Stimulated activated CD4-positive, alpha-beta T cell treated with anti-CD3 and anti-CD28 coated beads, Interleukin-1b, Interleukin-23, amount 100 ng/mL, for 1 hour (primary cell): Measurements from ENCODE around the gene ITPKC.
A peak's percentile ranks its signal among the peaks of the same experiment; 100 is the strongest.

Experiments used
- DNase-seq, 2 donors: peaks; one replicate each; pipeline ENCODE4 v3.0.0-alpha.2; 2020; ENCODE audit warnings: low read depth in 2 of 2

ITPKC gene

DNA sequence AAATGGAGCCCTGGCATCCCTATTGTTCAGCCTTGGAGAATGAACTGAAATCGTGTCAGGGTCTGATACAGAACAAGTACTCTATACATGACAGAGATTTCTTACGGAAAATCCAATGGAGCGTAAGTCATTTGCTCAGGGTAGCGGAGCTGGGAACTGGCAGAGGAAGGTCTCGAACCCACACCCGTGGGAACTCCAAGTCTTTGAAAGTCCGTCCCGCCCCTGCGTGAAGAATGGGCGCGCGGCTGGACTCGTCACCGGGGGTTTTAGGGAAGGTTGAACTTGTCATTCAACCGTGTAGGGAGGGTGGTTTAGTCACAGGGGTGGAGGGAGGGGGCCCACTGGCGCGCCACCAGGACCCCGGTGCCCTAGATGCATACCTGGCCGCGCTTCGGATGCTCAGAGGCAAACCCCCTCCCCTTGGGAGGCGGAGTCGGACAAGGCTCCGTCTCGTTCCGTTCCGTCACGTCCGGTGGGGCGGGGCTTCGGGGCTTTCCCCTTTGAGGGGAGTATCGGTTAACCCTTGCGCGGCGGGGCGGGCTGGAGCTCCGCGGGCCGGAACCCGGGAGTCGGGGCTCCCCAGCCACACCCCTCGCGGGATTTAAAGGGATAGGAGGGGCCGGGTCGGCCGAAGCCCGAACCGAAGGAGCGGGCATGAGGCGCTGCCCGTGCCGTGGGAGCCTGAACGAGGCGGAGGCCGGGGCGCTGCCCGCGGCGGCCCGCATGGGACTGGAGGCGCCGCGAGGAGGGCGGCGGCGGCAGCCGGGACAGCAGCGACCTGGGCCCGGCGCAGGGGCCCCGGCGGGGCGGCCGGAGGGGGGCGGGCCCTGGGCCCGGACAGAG, at the start of gene ITPKC, which contains the start of gene COQ8B:
Gene ITPKC, plus strand, starts transcription at position 631 of the 843 bp plus-strand sequence. Its CDS starts 24 bp downstream, at position 655.
Gene COQ8B, minus strand, starts transcription at position 405 of the 843 bp plus-strand sequence. CDS start 2,254 bp downstream, outside the sequence.
- peak; percentile 98 to 100 for DNase-seq

DNA sequence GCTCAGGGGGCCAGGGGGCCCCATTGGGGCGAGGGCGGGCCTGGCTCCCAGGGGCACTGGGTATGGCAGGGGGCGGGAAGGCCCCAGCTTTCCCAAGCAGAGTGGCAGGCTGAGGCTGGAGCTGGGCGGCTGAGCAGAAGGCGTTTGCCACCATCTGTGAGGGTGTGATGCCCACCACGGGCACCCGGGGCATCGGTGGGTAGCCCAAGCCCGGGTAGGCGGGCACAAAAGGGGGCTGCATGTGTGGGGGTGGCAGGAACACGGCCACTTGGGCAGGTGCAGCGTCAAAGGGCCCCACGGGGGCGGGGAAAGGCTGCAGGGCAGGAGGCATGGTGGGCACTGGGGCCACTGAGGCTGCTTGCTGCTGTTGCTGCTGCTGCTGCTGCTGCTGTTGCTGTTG, 49.3 kb upstream of the ITPKC start:
- no peak for DNase-seq

DNA sequence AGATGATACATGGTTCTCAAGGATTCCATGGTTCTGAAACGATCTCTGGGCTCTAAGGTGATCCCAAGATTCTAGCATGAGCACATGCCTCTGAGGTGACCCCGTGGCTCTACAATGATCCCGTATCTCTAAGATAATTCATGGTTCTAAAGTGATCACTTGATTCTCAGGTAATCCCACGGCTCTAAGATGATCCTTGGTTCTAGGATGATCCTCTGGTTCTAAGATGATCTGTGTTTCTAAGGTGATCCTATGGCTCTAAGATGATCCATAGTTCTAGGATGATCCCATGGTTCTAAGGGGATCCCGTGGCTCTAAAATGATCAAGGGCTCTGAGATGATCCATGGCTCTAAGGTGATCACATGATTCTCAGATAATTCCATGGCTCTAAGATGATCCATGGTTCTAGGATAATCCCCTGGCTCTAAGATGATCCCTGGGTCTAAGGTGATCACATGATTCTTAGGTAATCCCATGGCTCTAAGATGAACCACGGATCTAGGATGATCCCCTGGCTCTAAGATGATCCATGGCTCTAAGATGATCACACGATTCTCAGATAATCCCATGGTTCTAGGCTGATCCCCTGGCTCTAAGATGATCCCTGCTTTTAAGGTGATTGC, 47.8 kb upstream of the ITPKC start:
- no peak for DNase-seq

DNA sequence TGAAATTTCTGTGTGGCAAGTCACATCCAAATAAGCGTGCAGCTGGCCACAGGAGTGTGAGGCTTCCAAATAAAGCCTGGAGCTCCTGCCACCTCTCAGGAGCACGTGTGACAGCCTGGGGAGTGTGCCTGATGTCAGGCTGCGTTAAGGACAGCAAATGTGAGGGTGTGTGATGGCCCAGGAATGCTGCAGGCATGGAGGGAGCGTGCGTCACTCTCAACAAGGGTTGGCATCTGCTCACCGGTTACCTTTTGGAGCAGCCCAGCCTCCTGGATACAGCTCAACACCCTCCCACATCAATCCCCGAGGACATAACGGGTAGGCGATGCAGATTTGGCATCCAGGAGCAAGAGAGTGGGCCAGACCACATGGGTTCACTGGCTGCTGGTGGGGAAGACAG, 45.5 kb upstream of the ITPKC start:
- no peak for DNase-seq

DNA sequence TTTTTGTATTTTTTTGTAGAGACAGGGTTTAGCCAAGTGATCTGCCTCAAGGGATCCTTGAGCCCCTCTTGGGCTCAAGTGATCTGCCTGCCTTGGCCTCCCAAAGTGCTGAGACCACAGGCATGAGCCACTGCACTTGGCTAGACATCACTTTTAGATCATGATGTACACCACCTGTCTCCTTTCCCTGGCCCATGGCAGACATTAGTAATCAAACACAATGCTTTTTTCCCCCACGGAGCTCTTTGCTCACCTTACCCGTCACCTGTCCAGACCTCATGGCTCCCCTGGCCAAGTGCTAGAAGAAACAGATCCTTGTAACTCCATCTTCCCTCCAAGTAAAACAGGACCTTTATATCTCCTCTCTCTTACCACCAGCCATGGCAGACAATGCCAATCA, 44.9 kb upstream of the ITPKC start:
- no peak for DNase-seq

DNA sequence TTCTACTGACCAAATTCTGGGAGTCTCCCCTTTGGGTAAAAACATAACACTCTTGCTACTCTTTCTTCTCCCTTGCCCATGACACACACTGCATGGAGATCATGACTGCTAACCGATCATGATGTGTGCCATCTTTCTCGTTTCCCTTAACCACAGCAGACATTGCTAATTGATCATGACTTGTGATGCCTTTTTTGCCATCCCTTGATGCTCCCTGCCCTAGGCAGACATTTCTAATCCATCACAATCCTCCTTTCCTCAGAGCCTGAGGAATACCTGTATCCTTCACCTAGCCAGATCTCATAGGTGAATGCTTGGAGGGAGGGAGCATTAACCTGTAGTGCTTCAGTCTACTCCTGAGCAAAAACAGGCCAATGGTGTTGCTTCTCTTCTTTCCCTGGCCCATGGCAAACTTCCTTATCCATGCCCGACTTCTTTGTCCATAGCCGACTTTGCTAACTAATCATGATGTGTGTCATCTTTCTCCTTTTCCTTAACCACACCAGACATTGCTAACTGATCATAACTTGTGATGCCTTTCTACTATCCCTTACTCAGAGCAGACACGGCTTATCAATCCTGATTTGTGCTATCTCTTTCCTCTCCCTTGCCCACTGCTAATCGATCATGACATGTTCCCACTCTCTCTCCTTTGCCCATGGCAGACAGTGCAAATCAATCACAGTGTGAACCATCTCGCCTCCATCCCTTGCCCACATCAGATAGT, 44.2 kb upstream of the ITPKC start:
- no peak for DNase-seq

DNA sequence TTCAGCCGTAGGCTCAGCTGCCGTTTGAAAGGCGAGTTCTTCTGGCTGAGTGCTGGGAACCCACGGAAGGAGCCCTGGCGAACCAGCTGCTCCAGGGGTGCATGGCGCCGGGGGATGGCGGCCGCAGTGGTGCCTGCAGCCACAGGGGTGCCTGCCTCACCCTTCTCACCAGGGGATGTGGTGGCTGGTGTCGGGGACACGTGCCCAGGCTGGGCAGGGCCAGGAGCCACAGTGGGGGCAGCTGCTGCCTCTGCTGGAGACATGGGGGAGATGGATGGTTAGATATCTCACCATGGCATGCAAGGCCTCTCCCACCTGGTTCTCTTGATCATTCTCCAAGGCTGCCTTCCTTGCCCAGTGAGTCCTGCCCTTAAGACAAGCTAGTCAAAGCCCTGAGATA, 43.5 kb upstream of the ITPKC start:
- no peak for DNase-seq

DNA sequence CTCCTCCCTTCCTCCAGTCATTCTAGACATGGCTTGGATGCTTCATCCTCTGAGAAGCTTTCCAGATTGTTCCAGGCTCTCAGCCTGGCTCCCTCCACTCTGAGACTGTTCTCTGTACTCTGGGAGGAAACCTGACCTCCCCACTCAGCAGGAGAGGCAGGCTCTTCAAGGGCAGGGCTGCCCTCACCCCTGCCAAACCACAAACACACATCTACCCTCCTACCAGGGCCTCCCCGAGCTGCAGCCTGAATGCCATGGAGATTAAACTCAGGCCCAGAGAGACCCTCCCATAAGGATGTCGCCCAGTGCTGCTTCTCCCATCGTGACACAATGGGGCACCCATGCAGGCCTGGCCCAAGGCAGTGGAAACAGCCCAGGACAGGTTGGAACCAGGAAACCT, 42.6 kb upstream of the ITPKC start:
- no peak for DNase-seq

DNA sequence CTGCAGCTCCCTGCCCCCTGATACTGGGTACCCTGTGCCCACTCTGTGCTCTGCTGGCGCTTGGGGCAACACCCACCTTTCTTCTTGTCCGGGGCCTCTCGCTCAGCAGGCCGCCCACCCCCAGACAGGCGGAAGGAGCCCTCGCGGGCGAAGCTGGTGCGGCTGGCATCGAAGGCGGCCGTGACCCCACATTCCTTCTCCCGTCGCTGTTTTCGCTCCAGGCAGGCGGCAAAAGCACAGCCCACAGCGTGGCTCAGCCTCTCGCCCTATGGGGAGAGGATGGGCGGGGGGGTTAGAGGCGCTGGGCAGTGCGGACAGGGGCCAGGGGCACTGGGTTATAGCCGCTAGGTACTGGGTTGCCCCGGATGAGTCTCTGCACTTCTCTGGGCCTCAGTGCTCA, 39.8 kb upstream of the ITPKC start:
- no peak for DNase-seq

DNA sequence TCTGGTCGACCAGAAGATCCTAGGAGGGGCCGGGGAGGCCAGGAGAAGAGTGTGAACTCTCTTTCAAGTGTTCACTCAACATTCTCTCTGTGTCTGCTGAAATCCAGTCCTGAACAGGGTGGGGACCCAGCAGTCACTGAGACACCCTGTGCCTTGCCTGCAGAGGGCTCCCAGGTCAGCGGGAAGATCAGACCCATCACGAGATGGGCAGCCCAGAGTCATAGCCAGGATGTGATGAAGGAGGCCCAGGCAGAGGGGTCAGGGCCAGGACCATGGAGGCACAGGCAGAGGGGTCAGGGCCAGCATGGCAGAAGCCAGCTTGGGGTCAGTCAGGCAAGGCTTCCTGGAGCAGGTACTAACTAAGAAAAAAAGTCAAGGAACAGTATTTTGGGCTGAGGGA, 35.9 kb upstream of the ITPKC start:
- no peak for DNase-seq

DNA sequence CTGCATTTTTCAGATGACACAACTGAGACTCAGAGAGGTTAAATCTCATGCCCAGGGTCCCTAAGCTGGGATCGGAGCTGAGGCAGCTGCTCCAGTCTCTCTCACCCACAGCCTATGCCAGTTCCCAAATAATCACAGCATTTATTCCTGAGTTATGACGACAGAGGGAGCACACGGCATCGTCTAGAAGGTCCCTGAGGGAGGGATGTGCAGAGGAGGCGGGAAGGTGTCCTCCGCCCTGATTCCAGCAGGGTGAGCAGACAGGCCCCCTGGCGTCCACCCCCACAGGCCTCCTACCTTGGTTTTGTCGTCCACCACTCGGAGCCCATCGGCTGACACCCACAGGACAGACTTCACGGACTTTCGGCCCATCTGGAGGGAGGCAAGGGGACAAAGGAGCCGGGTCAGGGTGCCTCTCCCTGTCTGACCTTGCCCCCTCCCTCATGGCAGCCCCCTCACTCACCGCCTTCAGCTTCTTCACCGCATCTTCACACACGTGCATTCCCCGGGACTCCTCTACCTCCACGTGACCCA, 34.4 kb upstream of the ITPKC start:
- DNase-seq, result no peak

DNA sequence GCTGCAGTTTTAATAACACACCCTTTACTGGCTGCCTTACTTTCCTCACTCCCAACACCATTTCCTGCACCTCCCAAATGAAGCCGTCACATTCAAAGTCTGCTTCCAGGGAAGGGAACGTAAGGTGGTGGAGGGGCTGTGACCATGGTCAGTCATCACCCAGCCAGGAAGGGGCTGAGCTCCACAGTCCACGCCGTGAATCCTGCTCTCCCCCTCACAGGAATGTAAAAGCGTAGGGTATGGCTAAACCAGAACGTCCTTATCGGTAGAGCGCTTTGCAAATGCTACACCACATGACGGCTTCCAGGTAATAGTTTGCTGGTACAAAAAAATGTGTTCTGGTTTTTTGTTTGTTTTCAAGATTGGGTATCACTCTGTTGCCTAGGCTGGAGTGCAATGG, 33.5 kb upstream of the ITPKC start:
- DNase-seq, result no peak

DNA sequence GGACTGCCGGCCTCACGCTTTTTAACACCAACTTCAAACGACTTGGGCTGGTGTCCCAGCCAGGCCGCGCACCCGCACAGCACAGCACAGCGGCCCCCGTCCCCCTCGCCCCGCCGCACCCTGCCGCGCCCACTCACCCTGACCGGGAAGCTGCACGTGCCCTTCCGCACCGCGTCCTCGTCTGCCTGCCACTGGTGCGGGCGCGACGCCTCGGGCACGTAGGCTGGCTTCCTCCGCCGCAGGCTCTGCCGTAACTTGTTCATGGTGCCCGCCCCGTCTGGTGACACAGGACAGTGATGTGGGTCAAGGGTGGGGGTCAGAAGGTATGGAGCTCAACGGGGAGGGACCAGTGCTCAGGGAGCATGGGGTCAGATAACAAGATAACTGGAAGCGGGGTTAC, 32.6 kb upstream of the ITPKC start:
- no peak for DNase-seq

DNA sequence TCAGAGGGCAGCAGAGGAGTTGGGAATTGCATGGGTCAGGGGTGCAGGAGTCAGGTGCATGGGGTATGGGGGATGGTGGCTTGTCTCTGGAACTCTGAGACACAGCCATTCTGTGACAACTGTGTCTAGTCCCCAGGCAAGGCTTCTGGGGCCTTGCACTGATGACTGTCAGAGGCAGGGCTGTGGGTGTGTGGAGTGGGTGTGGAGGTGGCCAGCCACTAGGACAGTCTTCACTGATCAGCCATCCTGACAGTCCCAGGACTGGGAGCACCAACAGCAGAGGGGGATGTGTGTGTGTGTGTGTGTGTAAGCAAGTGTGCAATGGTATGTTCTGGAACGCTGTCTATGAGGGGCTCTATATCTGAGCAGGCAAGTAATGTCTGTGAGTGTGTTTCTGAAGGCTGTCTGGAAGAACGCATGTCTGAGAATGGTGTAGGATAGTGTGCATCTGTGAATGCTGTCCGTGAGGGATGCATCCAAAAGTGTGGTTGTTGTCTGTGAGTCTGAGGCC, 31.8 kb upstream of the ITPKC start:
- no peak for DNase-seq

DNA sequence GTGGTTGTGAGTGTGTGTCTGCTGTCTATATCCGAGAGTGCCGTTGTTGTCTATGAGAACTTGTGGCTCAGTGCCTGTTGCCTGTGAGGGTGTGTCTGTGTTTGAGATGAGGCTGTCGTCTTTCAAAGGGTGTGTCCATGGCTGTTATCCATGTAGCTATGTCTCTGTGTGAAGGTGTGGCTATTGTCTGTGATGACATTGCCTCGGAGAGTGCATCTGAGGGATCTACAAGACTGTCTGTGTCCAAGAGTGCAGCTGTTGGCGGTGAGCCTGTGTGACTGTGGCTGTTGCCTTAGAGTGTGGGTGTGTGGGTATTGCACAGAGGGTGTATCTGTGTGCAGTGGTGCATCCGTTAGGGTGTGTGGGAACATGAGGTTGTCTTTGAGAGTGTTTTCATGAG, 31.3 kb upstream of the ITPKC start:
- no peak for DNase-seq

DNA sequence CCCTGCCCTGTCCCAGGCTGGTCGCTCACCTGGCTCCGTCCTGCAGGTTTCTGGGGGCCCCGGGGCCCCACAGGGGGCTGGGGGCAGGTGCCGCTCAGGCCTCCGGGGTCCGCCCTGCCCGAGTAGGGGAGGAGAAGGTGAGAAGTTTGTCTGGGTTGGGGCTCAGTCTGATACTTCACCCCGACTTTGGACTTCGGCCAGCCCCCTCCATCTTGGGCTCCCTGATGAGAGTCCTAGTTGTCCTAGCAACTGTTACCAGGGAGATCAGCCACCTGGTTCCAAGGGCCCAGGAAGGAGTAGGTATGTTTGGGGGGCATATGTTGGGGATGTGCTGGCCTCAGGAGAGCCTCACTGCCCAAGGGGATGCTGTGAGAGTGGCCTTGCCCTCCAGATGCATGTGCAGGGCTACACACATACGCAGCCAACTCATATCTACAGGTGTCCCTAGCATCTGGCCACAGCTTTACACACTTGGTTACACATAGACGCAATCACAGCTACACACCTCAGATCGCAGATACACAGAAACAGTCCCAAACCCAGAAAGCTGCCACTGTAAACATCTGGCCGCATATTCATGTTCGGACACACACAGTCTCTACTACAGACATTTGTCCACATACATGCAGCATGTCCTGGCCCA, 29.9 kb upstream of the ITPKC start:
- DNase-seq, result no peak

DNA sequence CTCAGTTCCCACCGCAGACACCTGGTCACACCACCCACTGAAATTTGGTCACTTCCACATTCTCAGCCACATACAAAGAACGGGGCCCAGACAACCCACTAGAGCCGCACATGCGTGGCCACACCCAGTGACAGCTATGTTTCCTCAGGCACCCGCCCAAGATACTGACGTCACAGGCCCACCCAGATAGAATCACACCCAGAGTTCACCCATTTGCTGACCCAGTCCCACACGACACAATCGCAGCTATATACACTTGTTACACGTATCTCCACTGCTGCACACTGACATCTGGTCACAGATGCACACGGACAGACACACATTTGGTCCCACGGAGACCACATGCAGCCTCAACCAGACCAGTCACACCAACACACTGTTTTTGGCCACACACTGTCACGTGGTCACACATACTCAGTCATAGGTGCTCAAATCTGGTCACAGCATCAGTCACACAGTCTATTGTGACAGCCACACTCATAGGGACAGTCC, 29.3 kb upstream of the ITPKC start:
- no peak for DNase-seq

DNA sequence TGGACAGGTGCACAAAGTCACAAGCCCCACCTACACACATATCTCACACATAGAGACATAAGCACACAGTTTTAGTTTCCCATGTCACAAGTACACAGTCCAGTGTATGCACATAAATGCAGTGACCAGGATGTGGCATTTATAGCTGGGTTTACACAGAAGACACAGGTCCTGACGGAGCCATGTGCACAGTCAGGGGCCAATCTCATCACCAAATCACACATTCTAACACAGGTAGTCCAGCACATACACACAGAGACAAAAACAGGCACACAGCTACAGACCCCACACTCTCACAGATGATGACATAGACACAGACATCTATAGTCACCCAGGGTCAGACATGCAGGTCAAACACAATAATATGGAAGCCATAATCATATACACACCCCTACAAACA, 28.6 kb upstream of the ITPKC start:
- no peak for DNase-seq

DNA sequence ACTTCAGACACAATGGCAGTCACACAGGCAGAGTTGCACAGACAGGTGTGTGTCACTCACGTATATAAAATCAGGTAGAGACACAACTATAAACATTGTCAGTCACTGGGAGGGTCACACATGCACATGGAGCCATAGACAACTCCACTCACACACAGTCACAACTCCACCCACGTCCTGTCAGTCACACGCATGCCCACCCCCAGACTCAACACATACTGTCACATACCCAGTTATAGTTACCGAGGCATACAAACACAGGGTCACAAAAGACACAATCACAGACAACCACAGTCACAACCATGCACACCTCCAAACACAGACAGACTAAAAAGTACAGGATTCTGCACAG, 27.9 kb upstream of the ITPKC start:
- no peak for DNase-seq

DNA sequence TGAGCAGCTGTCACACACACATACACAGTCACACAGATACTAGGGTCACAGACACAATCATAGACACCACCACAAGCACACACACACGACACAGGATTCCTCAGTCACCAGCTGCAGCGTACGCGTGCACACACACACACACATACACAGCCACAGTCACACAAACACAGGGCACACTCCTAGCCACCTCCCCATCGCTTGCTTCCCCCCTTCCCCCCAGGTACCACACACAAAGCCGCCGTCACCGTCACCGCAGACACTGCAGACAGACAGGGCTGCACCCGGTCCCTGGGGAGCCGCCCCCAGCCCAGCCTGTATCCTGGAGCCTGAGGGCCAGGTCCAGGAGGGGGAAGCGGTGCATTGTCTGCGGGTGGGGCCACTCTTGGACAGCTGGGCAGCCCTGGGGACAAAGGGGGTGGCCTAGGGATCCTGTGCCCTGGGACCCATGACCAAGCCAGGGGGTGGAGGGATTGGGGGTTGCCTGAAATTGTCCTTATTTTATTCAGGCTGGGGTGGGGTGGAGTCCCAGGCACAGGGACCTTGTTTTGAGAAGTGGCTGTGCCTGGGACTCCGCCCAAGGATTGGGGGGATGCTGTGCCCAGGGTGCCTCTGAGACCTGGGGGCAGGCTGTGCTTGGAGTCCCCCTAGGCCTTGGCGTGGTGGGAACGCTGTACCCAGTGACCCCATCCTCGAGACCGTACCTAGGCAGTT, 27.4 kb upstream of the ITPKC start:
- no peak for DNase-seq
